Tibial nerve (tissue), 4 donors: ENCODE measurements around the gene TRIM66. TPM values are rescaled to one million over a fixed set of nuclear protein-coding genes. Genes with fewer than 3 reads are reported as not detected.

ENCODE experiments used
- DNase-seq, 2 donors: peaks; one replicate each; pipeline ENCODE4 v3.0.0-alpha.2; 2019; ENCODE audit warnings: low spot score in 2 of 2
- H3K27ac ChIP-seq, 4 donors: fragments of 200-600 bp; sonication (generic) in 3 of 4; one replicate each; pipeline ENCODE4 v1.5.1; 2017 to 2019; ENCODE audit warnings: mild to moderate bottlenecking in 1 of 4
- H3K27me3 ChIP-seq, 2 donors: fragments of 200-600 bp; sonication (generic) in 1 of 2; one replicate each; pipeline versions ENCODE4 v1.5.1 to v1.6.0; 2017 to 2019
- H3K36me3 ChIP-seq, 3 donors: fragments of 200-600 bp; sonication (generic); one replicate each; pipeline ENCODE4 v1.5.1; 2018 to 2019
- H3K4me1 ChIP-seq, 4 donors: fragments of 200-600 bp; sonication (generic) in 3 of 4; one replicate each; pipeline ENCODE4 v1.5.1; 2017 to 2019
- H3K4me3 ChIP-seq, 4 donors: fragments of 200-600 bp; sonication (generic) in 3 of 4; one replicate each; pipeline ENCODE4 v1.5.1; 2017 to 2019; ENCODE audit warnings: mild to moderate bottlenecking in 1 of 4, moderate library complexity in 1 of 4
- H3K9me3 ChIP-seq, 4 donors: fragments of 200-600 bp; sonication (generic) in 3 of 4; one replicate each; pipeline ENCODE4 v1.5.1; 2017 to 2019
- EP300 ChIP-seq, 2 donors: sonication (generic); formaldehyde crosslinking; IDR thresholded peaks; one replicate each; pipeline ENCODE4 v1.6.1; 2017; ENCODE audit warnings: antibody characterized with exemption in 2 of 2, mild to moderate bottlenecking in 1 of 2
- POLR2A ChIP-seq, 2 donors: fragments of 450-650 bp; IDR thresholded peaks; one replicate each; pipeline ENCODE4 v1.6.1; 2017; ENCODE audit warnings: antibody characterized with exemption in 2 of 2, mild to moderate bottlenecking in 2 of 2, moderate library complexity in 2 of 2
- WGBS, 2 donors: methylation state at CpG; one replicate each; pipeline ENCODE4 v1.1.5; 2018; 5-methylcytosine and 5-hydroxymethylcytosine counted together
- total RNA-seq, 4 donors: library from RNA; depleted of rRNA; stranded (reverse); fragments of >200 nt; gene quantifications; one replicate each; pipeline ENCODE4 v1.1.0, GENCODE V29; 2016
- TF ChIP-seq, protein P1 (sequence below), 5 experiments: fragments of 200-600 bp in 3 of 5; fragments of 450-650 bp in 2 of 5; sonication (generic) in 3 of 5; IDR thresholded peaks; one replicate each; pipeline ENCODE4 v1.5.1; 2016 to 2019; ENCODE audit warnings: antibody characterized with exemption in 5 of 5, mild to moderate bottlenecking in 3 of 5, moderate library complexity in 2 of 5

The TRIM66 gene
- total RNA-seq, 4 donors from 2014 or later: 7.1 to 26.5 (median 16.2) TPM

DNA sequence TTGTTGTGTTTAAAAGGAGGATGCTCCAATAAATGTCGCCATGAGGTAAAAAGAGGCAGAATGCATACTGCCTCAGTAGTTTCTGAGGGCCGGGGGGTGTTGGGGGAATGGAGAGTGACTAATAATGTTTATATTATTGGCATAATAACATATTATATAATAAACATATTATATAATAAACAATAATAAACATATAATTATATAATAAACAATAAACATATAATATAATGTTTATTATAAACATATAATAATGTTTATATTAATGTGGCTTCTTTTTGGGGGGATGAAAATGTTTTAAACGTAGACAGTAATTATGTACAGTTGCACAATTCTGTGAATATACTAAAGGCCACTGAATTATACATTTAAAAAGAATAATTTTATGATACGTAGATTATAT is 35.6 kb downstream of the TRIM66 start:
- 95 to 97% methylated on average over 4 of the region's 4 CpGs for WGBS, 2 donors
- DNase-seq: no peak
- TF ChIP-seq, protein P1, sequence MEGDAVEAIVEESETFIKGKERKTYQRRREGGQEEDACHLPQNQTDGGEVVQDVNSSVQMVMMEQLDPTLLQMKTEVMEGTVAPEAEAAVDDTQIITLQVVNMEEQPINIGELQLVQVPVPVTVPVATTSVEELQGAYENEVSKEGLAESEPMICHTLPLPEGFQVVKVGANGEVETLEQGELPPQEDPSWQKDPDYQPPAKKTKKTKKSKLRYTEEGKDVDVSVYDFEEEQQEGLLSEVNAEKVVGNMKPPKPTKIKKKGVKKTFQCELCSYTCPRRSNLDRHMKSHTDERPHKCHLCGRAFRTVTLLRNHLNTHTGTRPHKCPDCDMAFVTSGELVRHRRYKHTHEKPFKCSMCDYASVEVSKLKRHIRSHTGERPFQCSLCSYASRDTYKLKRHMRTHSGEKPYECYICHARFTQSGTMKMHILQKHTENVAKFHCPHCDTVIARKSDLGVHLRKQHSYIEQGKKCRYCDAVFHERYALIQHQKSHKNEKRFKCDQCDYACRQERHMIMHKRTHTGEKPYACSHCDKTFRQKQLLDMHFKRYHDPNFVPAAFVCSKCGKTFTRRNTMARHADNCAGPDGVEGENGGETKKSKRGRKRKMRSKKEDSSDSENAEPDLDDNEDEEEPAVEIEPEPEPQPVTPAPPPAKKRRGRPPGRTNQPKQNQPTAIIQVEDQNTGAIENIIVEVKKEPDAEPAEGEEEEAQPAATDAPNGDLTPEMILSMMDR (IDR thresholded peaks at IDR 0.05): no peak
- TF ChIP-seq EP300 (IDR thresholded peaks at IDR 0.05) (no peak), POLR2A (IDR thresholded peaks at IDR 0.05) (no peak)
- H3K27ac ChIP-seq: no peak overlapping the region
- H3K4me3 ChIP-seq: no peak overlapping the region
- no peaks in the 10 kb centered on the region for H3K27me3 ChIP-seq
- peaks cover 0 to 90% (median 0%) of the 10 kb centered on the region in 3 donors for H3K36me3 ChIP-seq
- H3K4me1 ChIP-seq: no peaks in the 10 kb centered on the region
- no peaks in the 10 kb centered on the region for H3K9me3 ChIP-seq

DNA sequence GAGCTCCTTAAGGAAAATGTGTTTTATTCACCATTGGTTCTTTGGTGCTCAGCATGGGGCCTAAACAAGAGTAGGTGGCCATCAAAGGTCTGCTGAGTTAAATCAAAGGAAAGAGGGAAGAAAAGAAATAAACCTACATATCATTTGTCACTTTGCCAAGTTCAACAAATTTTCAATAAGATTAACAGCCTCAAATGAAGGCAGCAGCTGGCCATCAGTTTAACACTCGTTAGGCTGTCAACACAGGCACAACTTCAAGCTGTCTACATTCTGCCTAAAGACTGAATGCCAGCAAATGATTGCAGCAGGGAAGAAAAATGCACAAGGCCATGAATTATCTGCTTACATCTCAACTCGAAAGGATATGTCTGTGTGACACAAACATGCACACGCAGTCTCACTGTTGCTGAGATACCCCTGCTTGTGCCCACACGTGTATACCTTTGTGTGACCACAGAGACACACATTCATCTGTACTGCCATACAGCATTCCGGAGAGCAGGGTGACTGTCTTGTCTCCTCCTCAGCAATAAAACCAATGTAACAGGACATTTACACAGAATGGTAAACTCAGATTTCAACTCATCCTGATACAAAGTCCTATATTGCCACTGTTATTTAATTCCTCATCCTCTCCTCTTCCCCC is 40.1 kb downstream of the TRIM66 start:
- Histone ChIP-seq H3K27ac (no peak overlapping the region), H3K4me1 (no peaks in the 10 kb centered on the region), H3K9me3 (no peaks in the 10 kb centered on the region), H3K4me3 (no peak overlapping the region), H3K36me3 (peaks cover 0 to 96% (median 0%) of the 10 kb centered on the region in 3 donors), H3K27me3 (no peaks in the 10 kb centered on the region)
- no peak for DNase-seq
- TF ChIP-seq, protein P1 (IDR thresholded peaks at IDR 0.05): no peak
- TF ChIP-seq EP300 (IDR thresholded peaks at IDR 0.05): no peak
- no peak for TF ChIP-seq POLR2A (IDR thresholded peaks at IDR 0.05)
- 71 to 80% methylated on average over 5 of the region's 5 CpGs for WGBS, 2 donors

DNA sequence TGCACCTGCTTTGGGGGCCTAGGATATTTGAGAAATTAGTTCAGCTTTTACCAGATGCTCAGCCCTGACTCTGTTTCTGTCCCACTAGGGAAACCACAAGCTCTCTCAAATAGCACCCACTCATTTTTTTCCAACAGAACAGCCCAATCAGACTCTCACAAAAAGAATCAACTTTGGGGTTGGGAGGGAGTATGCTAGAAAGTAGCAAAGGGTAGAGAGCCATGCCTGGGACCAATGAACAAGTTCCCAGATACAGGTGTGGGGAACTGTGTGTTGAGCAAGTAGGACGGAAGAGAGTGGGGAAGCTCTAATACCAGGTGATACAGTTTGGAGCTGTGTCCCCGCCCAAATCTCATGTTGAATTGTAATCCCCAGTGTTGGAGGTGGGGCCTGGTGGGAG is 41.1 kb downstream of the TRIM66 start:
- TF ChIP-seq EP300 (IDR thresholded peaks at IDR 0.05) (no peak), POLR2A (IDR thresholded peaks at IDR 0.05) (no peak)
- TF ChIP-seq, protein P1 (IDR thresholded peaks at IDR 0.05): no peak
- H3K27ac ChIP-seq: no peak overlapping the region
- 89 to 90% methylated on average over 2 of the region's 2 CpGs for WGBS, 2 donors
- no peaks in the 10 kb centered on the region for H3K4me1 ChIP-seq
- DNase-seq: no peak
- peaks cover 0 to 100% (median 0%) of the 10 kb centered on the region in 3 donors for H3K36me3 ChIP-seq
- no peak overlapping the region for H3K4me3 ChIP-seq
- peaks cover 0 to 2% (median 0%) of the 10 kb centered on the region in 4 donors for H3K9me3 ChIP-seq
- no peaks in the 10 kb centered on the region for H3K27me3 ChIP-seq

DNA sequence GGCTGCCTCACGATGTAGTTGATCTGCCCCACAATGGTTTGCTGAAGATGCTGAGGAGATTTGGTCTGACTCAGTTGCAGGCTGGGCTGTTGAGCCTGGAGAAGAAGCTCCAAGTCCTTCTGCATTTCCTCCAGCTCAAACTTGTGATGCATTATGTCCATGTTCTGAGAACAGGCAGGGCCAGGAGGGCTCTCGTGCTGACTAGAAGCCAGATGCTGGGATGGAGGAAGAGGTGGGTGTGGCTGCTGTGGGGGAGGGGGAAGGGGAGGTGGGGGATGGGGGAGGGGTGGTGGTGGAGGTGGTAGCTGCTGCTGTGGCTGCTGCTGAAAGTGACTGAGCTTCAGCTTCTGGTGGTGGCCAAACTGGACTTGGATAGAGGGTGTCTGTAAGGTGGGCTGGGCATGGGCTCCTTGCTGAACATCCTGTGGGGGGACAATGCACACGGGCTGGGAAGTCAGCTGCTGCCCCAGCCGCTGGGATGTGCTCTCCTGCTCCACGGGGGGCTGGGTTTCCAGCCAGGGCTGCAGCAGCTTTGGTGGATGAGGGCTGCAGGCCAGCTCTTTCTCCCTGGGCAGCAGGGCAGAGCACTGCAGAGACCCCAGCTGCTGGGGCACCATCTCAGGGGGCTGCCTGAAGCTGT is 42.1 kb downstream of the TRIM66 start:
- Histone ChIP-seq H3K9me3 (peaks cover 0 to 5% (median 0%) of the 10 kb centered on the region in 4 donors), H3K4me3 (no peak overlapping the region), H3K4me1 (no peaks in the 10 kb centered on the region), H3K27me3 (no peaks in the 10 kb centered on the region), H3K36me3 (peaks cover 0 to 100% (median 0%) of the 10 kb centered on the region in 3 donors), H3K27ac (no peak overlapping the region)
- 44 to 48% methylated on average over 3 to 5 of the region's 5 CpGs for WGBS, 2 donors
- DNase-seq: no peak
- TF ChIP-seq EP300 (IDR thresholded peaks at IDR 0.05): no peak
- TF ChIP-seq, protein P1 (IDR thresholded peaks at IDR 0.05): no peak
- TF ChIP-seq POLR2A (IDR thresholded peaks at IDR 0.05): no peak

DNA sequence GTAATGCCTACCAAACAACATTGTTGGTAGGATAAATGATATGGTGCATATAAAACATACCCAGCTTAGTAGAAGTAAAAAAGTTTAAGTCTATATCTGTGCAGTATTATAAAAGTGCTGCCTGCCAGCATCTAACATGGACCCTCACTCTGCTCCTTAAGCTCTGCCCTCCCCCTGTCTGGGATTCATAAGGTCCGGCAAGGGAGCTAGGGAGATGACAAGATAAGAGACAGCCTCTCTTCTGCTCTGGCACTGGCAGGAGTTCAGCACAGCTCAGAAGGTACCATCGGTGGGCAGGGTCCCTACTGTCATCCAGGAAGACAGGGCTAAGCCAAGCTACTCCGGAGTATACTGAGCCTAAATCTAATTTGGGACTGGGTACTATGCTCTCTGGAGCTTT is 42.8 kb downstream of the TRIM66 start:
- Histone ChIP-seq H3K27ac (no peak overlapping the region), H3K27me3 (no peaks in the 10 kb centered on the region), H3K9me3 (peaks cover 0 to 5% (median 0%) of the 10 kb centered on the region in 4 donors), H3K4me3 (no peak overlapping the region), H3K36me3 (peaks cover 0 to 100% (median 0%) of the 10 kb centered on the region in 3 donors), H3K4me1 (no peaks in the 10 kb centered on the region)
- WGBS, 2 donors: 67 to 78% methylated on average over 2 to 3 of the region's 3 CpGs
- TF ChIP-seq, protein P1 (IDR thresholded peaks at IDR 0.05): no peak
- TF ChIP-seq EP300 (IDR thresholded peaks at IDR 0.05) (no peak), POLR2A (IDR thresholded peaks at IDR 0.05) (no peak)
- DNase-seq: no peak
